GM10266 (cell line): ENCODE measurements around the gene RNF11.

Source experiments
- DNase-seq: peaks from one replicate; pipeline ENCODE4 v3.0.0; 2012; ENCODE audit errors: extremely low spot score
- TF ChIP-seq, protein P1 (sequence below): IDR thresholded peaks from 2 replicates; pipeline ENCODE4 v1.5.1; 2012; ENCODE audit warnings: mild to moderate bottlenecking, low read depth; ENCODE audit not compliant: control insufficient read depth, insufficient read depth; ENCODE audit errors: missing control alignments

RNF11 gene

GRCh38 chr1:51313961-51314777 is 78.1 kb downstream of the RNF11 start:
- DNase-seq: no peak
- TF ChIP-seq, protein P1, sequence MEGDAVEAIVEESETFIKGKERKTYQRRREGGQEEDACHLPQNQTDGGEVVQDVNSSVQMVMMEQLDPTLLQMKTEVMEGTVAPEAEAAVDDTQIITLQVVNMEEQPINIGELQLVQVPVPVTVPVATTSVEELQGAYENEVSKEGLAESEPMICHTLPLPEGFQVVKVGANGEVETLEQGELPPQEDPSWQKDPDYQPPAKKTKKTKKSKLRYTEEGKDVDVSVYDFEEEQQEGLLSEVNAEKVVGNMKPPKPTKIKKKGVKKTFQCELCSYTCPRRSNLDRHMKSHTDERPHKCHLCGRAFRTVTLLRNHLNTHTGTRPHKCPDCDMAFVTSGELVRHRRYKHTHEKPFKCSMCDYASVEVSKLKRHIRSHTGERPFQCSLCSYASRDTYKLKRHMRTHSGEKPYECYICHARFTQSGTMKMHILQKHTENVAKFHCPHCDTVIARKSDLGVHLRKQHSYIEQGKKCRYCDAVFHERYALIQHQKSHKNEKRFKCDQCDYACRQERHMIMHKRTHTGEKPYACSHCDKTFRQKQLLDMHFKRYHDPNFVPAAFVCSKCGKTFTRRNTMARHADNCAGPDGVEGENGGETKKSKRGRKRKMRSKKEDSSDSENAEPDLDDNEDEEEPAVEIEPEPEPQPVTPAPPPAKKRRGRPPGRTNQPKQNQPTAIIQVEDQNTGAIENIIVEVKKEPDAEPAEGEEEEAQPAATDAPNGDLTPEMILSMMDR: no peak

GRCh38 chr1:51314974-51315373 is 78.9 kb downstream of the RNF11 start:
- TF ChIP-seq, protein P1: no peak
- DNase-seq: no peak

- no peak for DNase-seq
These were observed 80.2 kb downstream of the RNF11 start for GRCh38 chr1:51316113-51316845.

DNA sequence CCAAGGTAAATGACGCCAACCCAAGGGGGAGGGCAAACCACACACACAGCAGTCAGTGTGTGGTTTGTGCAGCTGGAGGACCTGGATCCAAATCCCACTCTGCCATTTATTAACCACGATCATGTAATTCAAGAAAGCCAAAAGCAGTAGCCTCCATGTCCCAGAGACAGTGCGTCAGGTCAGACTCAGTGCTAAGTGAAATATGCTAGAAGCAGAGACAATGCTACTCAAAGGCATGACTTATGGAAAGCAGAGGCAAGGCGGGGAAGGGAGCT is 80.7 kb downstream of the RNF11 start:
- TF ChIP-seq, protein P1: no peak
- no peak for DNase-seq

More at GRCh38 chr1:51316113-51316845, 80.2 kb downstream of the RNF11 start:
- TF ChIP-seq, protein P1: no peak

DNA sequence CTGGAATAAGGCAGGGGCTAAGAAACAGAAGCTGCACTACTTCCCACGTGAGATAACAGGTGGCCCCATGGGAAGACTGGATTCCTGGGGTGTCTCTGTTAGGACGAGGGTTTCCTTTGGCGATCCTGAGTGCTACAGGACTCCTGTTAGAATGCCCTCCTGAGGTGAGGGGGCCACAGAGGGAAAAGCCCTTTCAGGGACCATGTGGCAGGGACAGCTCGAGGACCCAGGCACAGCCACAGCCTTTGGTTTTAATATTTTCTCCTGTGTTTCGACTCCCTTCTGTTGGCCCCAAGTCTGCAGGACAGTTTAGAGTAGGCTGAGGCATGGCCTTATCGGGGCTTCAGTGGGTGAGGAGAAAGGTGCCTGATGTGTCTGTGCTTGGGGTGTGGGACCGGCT is 81.7 kb downstream of the RNF11 start:
- TF ChIP-seq, protein P1: no peak

GRCh38 chr1:51320967-51321923 is 85.2 kb downstream of the RNF11 start:
- TF ChIP-seq, protein P1: no peak
- no peak for DNase-seq

More for the DNA sequence above, 81.7 kb downstream of the RNF11 start:
- DNase-seq: no peak
